Stimulated activated CD8-positive, alpha-beta memory T cell treated with anti-CD3 and anti-CD28 coated beads, Interleukin-12 subunit alpha, Interleukin-12 subunit beta, amount 100 ng/mL, for 24 hours (primary cell): ENCODE measurements around the gene FIS1.
"Not testable (repeated sequence)": the region's sequence is repeated elsewhere in the genome, so short reads cannot be mapped to it uniquely, and the experiment has no call there.

ENCODE experiments used
- DNase-seq: peaks from one replicate; pipeline ENCODE4 v3.0.0-alpha.2; 2020; ENCODE audit errors: extremely low read depth

FIS1 gene

GRCh38 chr7:101205901-101206664, 38.8 kb downstream of the FIS1 start:
- DNase-seq, result no peak

GRCh38 chr7:101203740-101204738, 40.8 kb downstream of the FIS1 start:
- not testable (repeated sequence) for DNase-seq

- no peak for DNase-seq
Observed at GRCh38 chr7:101202603-101202918, 42.3 kb downstream of the FIS1 start.

DNA sequence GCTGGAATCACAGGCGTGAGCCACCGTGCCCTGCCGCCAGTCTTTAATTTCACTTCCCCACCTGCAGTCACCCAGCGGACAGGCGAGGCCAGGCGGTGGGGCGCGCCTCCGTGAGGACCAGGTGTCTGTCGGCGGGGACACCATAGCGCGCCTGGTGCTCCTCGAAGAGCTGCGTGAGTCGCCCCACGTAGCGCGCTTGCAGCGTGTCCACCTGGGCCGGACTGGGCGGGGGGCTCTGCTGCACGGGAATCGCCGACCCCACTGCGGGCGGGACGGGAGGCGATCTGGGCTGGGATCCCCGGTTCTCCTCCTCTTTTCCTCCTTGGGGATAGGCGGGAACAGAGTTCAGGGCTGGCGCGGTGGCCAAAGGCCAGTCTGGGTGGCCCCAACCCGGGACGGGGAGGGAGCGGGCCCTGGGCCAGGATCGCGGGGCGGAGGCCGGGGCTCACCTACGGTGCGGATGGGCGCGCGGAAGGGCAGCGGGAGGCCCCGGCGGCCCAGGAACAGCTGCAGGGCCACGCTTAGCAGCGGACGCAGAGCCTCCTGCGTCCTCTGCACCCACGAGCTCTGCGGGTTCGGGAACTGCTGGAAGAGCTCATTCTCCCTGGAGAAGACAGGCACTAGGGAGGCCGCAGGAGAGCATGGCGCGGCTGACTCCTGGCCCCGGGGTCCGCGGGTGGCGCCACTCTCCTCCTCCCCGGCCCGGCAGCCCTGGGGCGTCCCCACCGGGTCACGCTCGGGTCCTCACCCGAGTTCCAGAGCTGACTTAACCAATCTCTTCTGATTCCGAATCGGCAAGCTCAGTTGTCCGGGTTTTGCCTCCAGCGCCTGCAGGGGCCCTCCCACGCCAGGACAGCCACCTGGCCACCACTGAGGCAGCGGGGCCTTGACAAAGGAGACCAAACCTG, 42.9 kb downstream of the FIS1 start:
- DNase-seq, result no peak

DNA sequence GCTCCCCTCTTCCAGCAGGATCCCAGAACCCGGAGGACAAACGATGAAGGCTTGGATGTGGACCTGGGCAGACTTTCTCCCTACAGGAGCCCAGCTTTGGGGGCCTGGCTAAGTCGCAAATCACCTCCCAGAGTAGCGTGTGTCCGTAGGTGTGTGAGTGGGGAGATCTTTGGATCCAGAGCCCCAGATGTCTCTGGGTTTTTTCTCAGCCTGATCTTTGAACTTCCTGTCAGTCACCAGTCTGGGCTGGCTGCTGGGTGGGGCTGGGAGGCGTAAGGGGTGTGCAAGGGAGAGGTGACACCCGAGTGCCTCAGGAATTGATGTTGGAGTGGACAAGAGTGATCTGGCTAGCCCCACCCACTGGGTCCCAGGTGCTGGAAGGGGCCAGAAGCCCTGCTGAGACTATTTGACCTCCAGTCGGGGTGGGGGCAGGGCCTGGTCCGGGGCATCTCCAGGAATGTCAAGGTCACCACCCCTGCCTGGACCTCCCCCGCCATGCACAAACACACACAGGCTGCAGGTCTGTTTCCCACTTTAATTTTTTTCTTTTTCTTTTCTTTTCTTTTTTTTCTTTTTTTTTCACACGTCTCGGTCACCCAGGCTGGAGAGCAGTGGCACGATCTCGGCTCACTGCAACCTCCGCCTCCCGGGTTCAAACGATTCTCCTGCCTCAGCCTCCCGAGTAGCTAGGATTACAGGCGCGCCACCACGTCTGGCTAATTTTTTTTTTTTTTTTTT, 43.9 kb downstream of the FIS1 start, which contains the start of gene MOGAT3:
Gene MOGAT3, minus strand, starts transcription at position 175 of the 738 bp plus-strand sequence. CDS start 182 bp downstream, outside the sequence.
- no peak for DNase-seq

DNA sequence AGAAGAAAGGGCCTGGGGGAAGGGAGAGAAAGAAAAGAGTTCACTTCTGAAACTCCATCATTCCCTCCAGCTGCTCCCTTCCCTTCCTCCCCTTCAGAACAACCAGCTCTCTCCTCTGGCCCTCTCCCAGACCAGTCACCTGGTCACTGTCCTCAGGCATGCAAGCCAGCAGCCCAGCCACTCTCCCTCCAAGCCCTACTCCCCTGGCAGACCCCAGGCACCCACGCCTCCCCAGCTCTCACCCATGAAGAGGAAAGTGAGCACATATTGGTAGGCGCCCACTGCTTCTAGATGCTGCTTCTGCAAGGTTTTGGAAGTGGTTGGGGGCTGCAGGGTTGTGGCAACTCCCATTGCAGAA, 44.4 kb downstream of the FIS1 start:
- no peak for DNase-seq

DNA sequence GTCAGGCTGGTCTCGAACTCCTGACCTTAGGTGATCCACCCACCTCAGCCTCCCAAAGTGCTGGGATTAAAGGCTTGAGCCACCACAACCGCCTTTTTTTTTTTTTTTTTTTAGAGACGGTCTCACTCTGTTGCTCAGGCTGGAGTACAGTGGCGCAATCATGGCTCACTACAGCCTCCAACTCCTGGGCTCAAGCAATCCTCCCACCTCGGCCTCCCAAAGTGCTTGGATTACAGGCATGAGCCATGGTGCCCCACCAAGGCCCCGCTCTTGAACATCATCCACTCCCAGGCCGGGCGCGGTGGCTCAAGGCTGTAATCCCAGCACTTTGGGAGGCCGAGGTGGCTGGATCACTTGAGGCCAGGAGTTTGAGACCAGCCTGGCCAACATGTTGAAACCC, 45.4 kb downstream of the FIS1 start:
- DNase-seq, result not testable (repeated sequence)

- DNase-seq, result no peak
Observed at GRCh38 chr7:101198476-101198875, 46.4 kb downstream of the FIS1 start.

- DNase-seq, result no peak
Observed at GRCh38 chr7:101197991-101198390, 46.9 kb downstream of the FIS1 start.

DNA sequence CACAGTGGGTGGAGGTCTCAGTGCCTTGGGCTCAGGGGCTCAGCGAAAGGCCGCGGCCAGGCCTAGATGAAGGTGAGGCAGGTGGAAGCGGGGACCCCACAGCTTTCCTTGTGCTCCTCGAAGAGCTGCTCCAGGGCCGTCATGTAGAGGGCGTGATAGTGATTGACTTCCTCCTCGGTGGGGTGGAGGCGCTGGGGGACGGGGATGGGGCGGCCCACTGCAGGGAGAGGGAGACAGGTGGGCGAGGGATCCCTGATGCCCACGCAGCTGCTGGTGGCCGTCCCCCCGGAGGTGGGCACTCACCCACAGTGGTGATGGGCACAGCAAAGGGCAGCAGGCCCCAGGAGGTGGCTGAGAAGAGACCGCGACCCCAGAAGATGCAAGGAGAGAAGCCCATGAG, 49.0 kb downstream of the FIS1 start:
- no peak for DNase-seq
